Inflammatory macrophage treated with lipopolysaccharide for 4 hours (primary cell): ENCODE measurements around the gene MAMDC2.

Source experiments
- DNase-seq: peaks from one replicate; pipeline ENCODE4 v3.0.0-alpha.2; 2020

MAMDC2 gene

GRCh38 chr9:70111042-70111602 is 67.5 kb downstream of the MAMDC2 start:
- peak; percentile 57 for DNase-seq

- DNase-seq: no peak
Measured at GRCh38 chr9:70111641-70112236, 68.1 kb downstream of the MAMDC2 start.

GRCh38 chr9:70112981-70113380 is 69.3 kb downstream of the MAMDC2 start:
- DNase-seq: no peak

GRCh38 chr9:70113403-70114022 is 69.9 kb downstream of the MAMDC2 start:
- DNase-seq: peak; percentile 47

GRCh38 chr9:70114898-70115297 is 71.2 kb downstream of the MAMDC2 start:
- no peak for DNase-seq

GRCh38 chr9:70117835-70118319 is 74.2 kb downstream of the MAMDC2 start:
- DNase-seq: no peak

GRCh38 chr9:70119786-70120185 is 76.1 kb downstream of the MAMDC2 start:
- DNase-seq: no peak

- no peak for DNase-seq
Measured at GRCh38 chr9:70120834-70121510, 77.3 kb downstream of the MAMDC2 start.

- DNase-seq: no peak
Measured at GRCh38 chr9:70121818-70122436, 78.3 kb downstream of the MAMDC2 start.

GRCh38 chr9:70123695-70124094 is 80.0 kb downstream of the MAMDC2 start:
- DNase-seq: no peak

GRCh38 chr9:70125621-70126263 is 82.1 kb downstream of the MAMDC2 start:
- DNase-seq: no peak

- DNase-seq: no peak
Measured at GRCh38 chr9:70127036-70127435, 83.4 kb downstream of the MAMDC2 start.

- DNase-seq: no peak
Measured at GRCh38 chr9:70127540-70128416, 84.1 kb downstream of the MAMDC2 start.

- DNase-seq: peak; percentile 3
Measured at GRCh38 chr9:70130266-70130665, 86.6 kb downstream of the MAMDC2 start.

- DNase-seq: no peak
Measured at GRCh38 chr9:70131296-70131695, 87.6 kb downstream of the MAMDC2 start.

- no peak for DNase-seq
Measured at GRCh38 chr9:70133253-70134208, 89.9 kb downstream of the MAMDC2 start.

GRCh38 chr9:70134360-70134759 is 90.7 kb downstream of the MAMDC2 start:
- DNase-seq: no peak

- no peak for DNase-seq
Measured at GRCh38 chr9:70135176-70135575, 91.5 kb downstream of the MAMDC2 start.

- no peak for DNase-seq
Measured at GRCh38 chr9:70136632-70137031, 93.0 kb downstream of the MAMDC2 start.

- DNase-seq: no peak
Measured at GRCh38 chr9:70137577-70137976, 93.9 kb downstream of the MAMDC2 start.

GRCh38 chr9:70142101-70142500 is 98.5 kb downstream of the MAMDC2 start:
- no peak for DNase-seq
